HCT116 (cell line): ENCODE measurements around the gene NEK7. TPM values are rescaled to one million over a fixed set of nuclear protein-coding genes. Genes with fewer than 3 reads are reported as not detected.
A peak's percentile ranks its signal among the peaks of the same experiment; 100 is the strongest.

Experiments used
- ATAC-seq: fragments of 200-7000 bp; cut with Tn5 transposase; 2 replicates; pipeline ENCODE4 v1.9.1; 2020; ENCODE audit warnings: mild to moderate bottlenecking, moderate library complexity
- BruUV-seq: library from RNA; stranded (reverse); fragments of 400-500 nt; replicated peaks from 2 replicates; lab custom pipeline; 2021; lab: Mats Ljungman, UMichigan
- CTCF ChIA-PET: fragments of 300-600 bp; sonication (Branson Sonifier 250); formaldehyde crosslinking; loops from one replicate; lab custom pipeline; 2021; ENCODE audit warnings: antibody characterized with exemption; lab: Charles Lee
- POLR2A ChIA-PET: fragments of 300-600, 350-600 bp; sonication (Branson Sonifier 250); formaldehyde crosslinking; loops from one replicate; lab custom pipeline; 2021; ENCODE audit warnings: antibody characterized with exemption; lab: Charles Lee
- RAD21 ChIA-PET, 2 experiments: fragments of 300-600 bp; sonication (Branson Sonifier 250); formaldehyde crosslinking; loops; one replicate each; lab custom pipeline; 2023; ENCODE audit warnings: low total read pairs in 2 of 2; ENCODE audit not compliant: uncharacterized antibody in 2 of 2, unreplicated experiment in 2 of 2, low non-redundant PET in 1 of 2; lab: Charles Lee
- DNase-seq: peaks from one replicate; pipeline ENCODE4 v3.0.0-alpha.2; 2010; ENCODE audit warnings: low read depth, low spot score
- H2AFZ ChIP-seq: fragments of 200-600 bp; shearing (Covaris generic), sonication (generic); 2 replicates; pipeline ENCODE4 v1.6.1; 2017; ENCODE audit warnings: low read depth, mixed run types, mixed read lengths, antibody characterized with exemption, low read length; ENCODE audit not compliant: poor library complexity, severe bottlenecking
- H3K27ac ChIP-seq: 2 replicates; pipeline ENCODE4 v1.5.1; 2012; ENCODE audit warnings: low read depth, low read length
- H3K27me3 ChIP-seq: fragments of 200-600 bp; sonication (generic); 2 replicates; pipeline ENCODE4 v1.6.1; 2016; ENCODE audit warnings: mixed run types, low read length, mixed read lengths; ENCODE audit not compliant: insufficient read depth
- H3K36me3 ChIP-seq, 2 experiments: fragments of 200-500 bp in 1 of 2; fragments of 200-600 bp in 1 of 2; sonication (Bioruptor generic) in 1 of 2; sonication (generic) in 1 of 2; 2 replicates each; pipeline versions ENCODE4 v1.5.1 to v1.6.1; 2014 to 2016; ENCODE audit warnings: low read length in 2 of 2, inconsistent platforms in 1 of 2, mixed read lengths in 1 of 2, mixed run types in 1 of 2; ENCODE audit not compliant: insufficient read depth in 2 of 2, control insufficient read depth in 1 of 2
- H3K4me1 ChIP-seq, 2 experiments: fragments of 200-600 bp in 1 of 2; sonication (generic) in 1 of 2; 2 replicates each; pipeline versions ENCODE4 v1.5.1 to v1.6.1; 2012 to 2017; ENCODE audit warnings: low read length in 2 of 2, inconsistent platforms in 1 of 2, mild to moderate bottlenecking in 1 of 2, mixed read lengths in 1 of 2, mixed run types in 1 of 2, moderate library complexity in 1 of 2; ENCODE audit not compliant: insufficient read depth in 2 of 2, control insufficient read depth in 1 of 2
- H3K4me2 ChIP-seq: fragments of 200-600 bp; sonication (generic); 2 replicates; pipeline ENCODE4 v1.6.1; 2017; ENCODE audit warnings: mixed run types, low read length, mixed read lengths
- H3K4me3 ChIP-seq, 2 experiments: fragments of 200-600 bp in 1 of 2; sonication (generic) in 1 of 2; replicated peaks in 1 of 2; 2 replicates each; pipeline ENCODE4 v1.5.1; 2011 to 2016; ENCODE audit warnings: low read length in 2 of 2, control low read depth in 1 of 2, low read depth in 1 of 2, mild to moderate bottlenecking in 1 of 2, mixed read lengths in 1 of 2, mixed run types in 1 of 2
- H3K79me2 ChIP-seq: fragments of 200-600 bp; sonication (generic); 2 replicates; pipeline ENCODE4 v1.6.1; 2017; ENCODE audit warnings: mild to moderate bottlenecking, mixed run types, low read length, moderate library complexity, mixed read lengths; ENCODE audit not compliant: insufficient read depth
- H3K9ac ChIP-seq: fragments of 200-600 bp; sonication (generic); 2 replicates; pipeline ENCODE4 v1.6.1; 2016; ENCODE audit warnings: low read length, mixed read lengths
- H3K9me2 ChIP-seq: fragments of 200-600 bp; sonication (generic), shearing (Covaris generic); 2 replicates; pipeline ENCODE4 v1.6.1; 2017; ENCODE audit warnings: mixed run types, mild to moderate bottlenecking, moderate library complexity; ENCODE audit not compliant: insufficient read depth
- H3K9me3 ChIP-seq, 2 experiments: fragments of 200-500 bp in 1 of 2; fragments of 200-600 bp in 1 of 2; sonication (Bioruptor generic) in 1 of 2; sonication (generic) in 1 of 2; 2 replicates each; pipeline ENCODE4 v1.6.1; 2014 to 2017; ENCODE audit warnings: low read length in 2 of 2, mixed read lengths in 2 of 2, inconsistent platforms in 1 of 2, low read depth in 1 of 2, mild to moderate bottlenecking in 1 of 2, mixed run types in 1 of 2, moderate library complexity in 1 of 2; ENCODE audit not compliant: control insufficient read depth in 1 of 2, insufficient read depth in 1 of 2
- H4K20me1 ChIP-seq: fragments of 200-600 bp; sonication (generic), shearing (Covaris generic); 2 replicates; pipeline ENCODE4 v1.6.1; 2017; ENCODE audit warnings: mixed run types, mild to moderate bottlenecking, moderate library complexity; ENCODE audit not compliant: insufficient read depth
- ATF3 ChIP-seq: IDR thresholded peaks from 2 replicates; pipeline ENCODE4 v1.6.1; 2012
- CEBPB ChIP-seq: IDR thresholded peaks from 2 replicates; pipeline ENCODE4 v1.6.1; 2012; ENCODE audit warnings: low read depth
- CTCF ChIP-seq, 3 experiments: fragments of 200-600 bp in 1 of 3; sonication (generic) in 1 of 3; IDR thresholded peaks in 2 of 3; conservative IDR thresholded peaks in 1 of 3; 2 replicates each; pipeline ENCODE4 v1.5.1; 2012 to 2017; ENCODE audit warnings: low read depth in 2 of 3, low read length in 2 of 3, antibody characterized with exemption in 1 of 3, borderline replicate concordance in 1 of 3, control low read depth in 1 of 3, mild to moderate bottlenecking in 1 of 3, mixed read lengths in 1 of 3, mixed run types in 1 of 3, moderate library complexity in 1 of 3; ENCODE audit not compliant: insufficient read depth in 1 of 3
- EGR1 ChIP-seq: IDR thresholded peaks from 2 replicates; pipeline ENCODE4 v1.6.1; 2012; ENCODE audit warnings: low read depth
- ELF1 ChIP-seq: IDR thresholded peaks from 2 replicates; pipeline ENCODE4 v1.6.1; 2012; ENCODE audit warnings: low read depth, borderline replicate concordance
- EZH2 ChIP-seq: fragments of 200-600 bp; sonication (generic); IDR thresholded peaks from 2 replicates; pipeline ENCODE4 v1.6.1; 2017; ENCODE audit warnings: antibody characterized with exemption, mixed run types
- EZH2phosphoT487 ChIP-seq: fragments of 200-600 bp; IDR thresholded peaks from 2 replicates; pipeline ENCODE4 v1.6.1; 2018; ENCODE audit warnings: antibody characterized with exemption, borderline replicate concordance
- FOSL1 ChIP-seq: IDR thresholded peaks from 2 replicates; pipeline ENCODE4 v1.6.1; 2012; ENCODE audit warnings: low read depth
- JUND ChIP-seq: IDR thresholded peaks from 2 replicates; pipeline ENCODE4 v1.6.1; 2012
- MAX ChIP-seq: IDR thresholded peaks from 2 replicates; pipeline ENCODE4 v1.6.1; 2012
- POLR2A ChIP-seq: IDR thresholded peaks from 2 replicates; pipeline ENCODE4 v1.7.0; 2011; ENCODE audit warnings: borderline replicate concordance; ENCODE audit not compliant: insufficient read depth, insufficient read length; ENCODE audit errors: extremely low read depth
- POLR2AphosphoS5 ChIP-seq: IDR thresholded peaks from 2 replicates; pipeline ENCODE4 v1.6.1; 2011; ENCODE audit warnings: mild to moderate bottlenecking, low read depth, low read length, moderate library complexity
- RAD21 ChIP-seq: IDR thresholded peaks from 2 replicates; pipeline ENCODE4 v1.6.1; 2012; ENCODE audit warnings: low read depth, mild to moderate bottlenecking
- REST ChIP-seq: IDR thresholded peaks from 2 replicates; pipeline ENCODE4 v1.6.1; 2012; ENCODE audit warnings: low read depth
- SIN3A ChIP-seq: IDR thresholded peaks from 2 replicates; pipeline ENCODE4 v1.6.1; 2012; ENCODE audit warnings: low read depth
- SP1 ChIP-seq: IDR thresholded peaks from 2 replicates; pipeline ENCODE4 v1.6.1; 2012; ENCODE audit warnings: low read depth
- SRF ChIP-seq: IDR thresholded peaks from 2 replicates; pipeline ENCODE4 v1.6.1; 2012; ENCODE audit warnings: low read depth
- ZBTB33 ChIP-seq: IDR thresholded peaks from 2 replicates; pipeline ENCODE4 v1.6.1; 2011; ENCODE audit warnings: mild to moderate bottlenecking, low read length, moderate library complexity; ENCODE audit not compliant: insufficient replicate concordance; ENCODE audit errors: extremely low read depth
- ZFX ChIP-seq: fragments of 450-650 bp; IDR thresholded peaks from 2 replicates; pipeline ENCODE4 v1.6.1; 2017
- intact Hi-C: fragments of 100-400 bp; cut with micrococcal nuclease; formaldehyde crosslinking; loops from 2 replicates; pipeline ENCODE4 v1.10.0; 2022
- total RNA-seq: library from RNA; stranded (reverse); gene quantifications from one replicate; pipeline ENCODE4 v1.2.1, GENCODE V29; 2021; ENCODE audit not compliant: unreplicated experiment

The NEK7 gene
- total RNA-seq, 1 experiment from 2014 or later, result 33.0 TPM

GRCh38 chr1:198320759-198321158 is 164.0 kb downstream of the NEK7 start:
- H3K9me3 ChIP-seq, result no peaks in the 10 kb centered on the region
- TSS peak; percentile 20 for BruUV-seq

More at GRCh38 chr1:198320759-198321158, 164.0 kb downstream of the NEK7 start:
- Histone ChIP-seq H3K4me3 (no peak overlapping the region), H3K27ac (no peak overlapping the region), H3K79me2 (no peaks in the 10 kb centered on the region), H4K20me1 (no peaks in the 10 kb centered on the region), H2AFZ (no peak overlapping the region), H3K4me2 (no peak overlapping the region), H3K9ac (no peak overlapping the region), H3K4me1 (no peaks in the 10 kb centered on the region), H3K9me2 (no peaks in the 10 kb centered on the region), H3K36me3 (no peaks in the 10 kb centered on the region), H3K27me3 (no peaks in the 10 kb centered on the region)
- RAD21 ChIA-PET, result no interaction called here
- ATAC-seq (no peak), DNase-seq (no peak)
- POLR2A ChIA-PET, result no interaction called here
- intact Hi-C loops, result no loop called here
- TF ChIP-seq JUND (no peak), RAD21 (no peak), EZH2 (no peak), ZBTB33 (no peak), SIN3A (no peak), ZFX (no peak), POLR2AphosphoS5 (no peak), SP1 (no peak), FOSL1 (no peak), POLR2A (no peak), MAX (no peak), ELF1 (no peak), ATF3 (no peak), CEBPB (no peak), CTCF (IDR thresholded peaks at IDR 0.05 in 2 of 3, conservative IDR thresholded peaks at IDR 0.05 in 1 of 3; ENCODE audit: borderline replicate concordance in 1 of 3, insufficient read depth in 1 of 3, low read depth in 2 of 3, low read length in 2 of 3) (no peak), REST (no peak), EZH2phosphoT487 (no peak), EGR1 (no peak), SRF (no peak)
- CTCF ChIA-PET, result no interaction called here
